HEK293 (cell line): ENCODE data around the gene TICRR.

Experiments used
- CTCF ChIA-PET: fragments of 350-600 bp; formaldehyde crosslinking; extraction: SDS; loops from one replicate; lab custom pipeline; 2021; ENCODE audit warnings: antibody characterized with exemption; lab: Yijun Ruan, JAX
- POLR2A ChIA-PET: fragments of 300-600 bp; formaldehyde crosslinking; extraction: SDS; loops from one replicate; lab custom pipeline; 2020; ENCODE audit warnings: antibody characterized with exemption, inconsistent platforms; lab: Yijun Ruan, JAX
- H3K27ac ChIP-seq: fragments of 200-500 bp; sonication (Bioruptor generic); 2 replicates; pipeline ENCODE4 v1.5.1; 2014; ENCODE audit warnings: low read depth, low read length, control low read depth, inconsistent platforms; ENCODE audit errors: extremely low read depth
- H3K36me3 ChIP-seq, 2 experiments: fragments of 200-500 bp in 1 of 2; sonication (Bioruptor generic) in 1 of 2; 1 replicate in 1 of 2; 2 replicates in 1 of 2; pipeline ENCODE4 v1.5.1; 2014 to 2017; ENCODE audit warnings: inconsistent platforms in 2 of 2, low read length in 2 of 2; ENCODE audit not compliant: control insufficient read depth in 2 of 2, insufficient read depth in 1 of 2
- H3K4me1 ChIP-seq: fragments of 200-500 bp; sonication (Bioruptor generic); 2 replicates; pipeline ENCODE4 v1.5.1; 2014; ENCODE audit warnings: mild to moderate bottlenecking, low read length, inconsistent platforms; ENCODE audit not compliant: control insufficient read depth, insufficient read depth
- H3K4me3 ChIP-seq: 2 replicates; pipeline ENCODE4 v1.5.1; 2011; ENCODE audit warnings: low read depth, mild to moderate bottlenecking, control low read depth, low read length, moderate library complexity
- H3K9me3 ChIP-seq: fragments of 200-500 bp; sonication (Bioruptor generic); 2 replicates; pipeline ENCODE4 v1.5.1; 2014; ENCODE audit warnings: low read depth, low read length, inconsistent platforms; ENCODE audit not compliant: control insufficient read depth, insufficient read depth
- CTCF ChIP-seq: fragments of 450-650 bp; formaldehyde crosslinking; IDR thresholded peaks from 2 replicates; pipeline ENCODE4 v1.5.1; 2016; ENCODE audit warnings: missing biosample characterization, missing genetic modification characterization
- MYNN ChIP-seq: fragments of 450-650 bp; formaldehyde crosslinking; IDR thresholded peaks from 2 replicates; pipeline ENCODE4 v1.5.1; 2016; ENCODE audit warnings: missing biosample characterization, missing genetic modification characterization, borderline replicate concordance
- ZBTB10 ChIP-seq: fragments of 450-650 bp; formaldehyde crosslinking; IDR thresholded peaks from 2 replicates; pipeline ENCODE4 v1.5.1; 2016; ENCODE audit warnings: missing biosample characterization, missing genetic modification characterization
- ZNF335 ChIP-seq: fragments of 450-650 bp; formaldehyde crosslinking; conservative IDR thresholded peaks from 2 replicates; pipeline ENCODE4 v1.5.1; 2016; ENCODE audit warnings: missing biosample characterization, missing genetic modification characterization
- ZNF341 ChIP-seq: fragments of 450-650 bp; formaldehyde crosslinking; IDR thresholded peaks from 2 replicates; pipeline ENCODE4; 2016; ENCODE audit warnings: low read depth, missing biosample characterization, missing genetic modification characterization
- ZNF426 ChIP-seq: fragments of 450-650 bp; formaldehyde crosslinking; IDR thresholded peaks from 2 replicates; pipeline ENCODE4 v1.5.1; 2017; ENCODE audit warnings: missing biosample characterization, missing genetic modification characterization, mild to moderate bottlenecking, inconsistent platforms, moderate library complexity
- ZNF514 ChIP-seq: fragments of 450-650 bp; formaldehyde crosslinking; IDR thresholded peaks from 2 replicates; pipeline ENCODE4 v1.5.1; 2016; ENCODE audit warnings: missing biosample characterization, missing genetic modification characterization
- ZNF518A ChIP-seq: fragments of 450-650 bp; formaldehyde crosslinking; conservative IDR thresholded peaks from 2 replicates; pipeline ENCODE4 v1.5.1; 2016; ENCODE audit warnings: low read depth, missing biosample characterization, missing genetic modification characterization
- ZNF549 ChIP-seq: fragments of 450-650 bp; IDR thresholded peaks from 2 replicates; pipeline ENCODE4 v1.5.1; 2018; ENCODE audit warnings: missing biosample characterization, missing genetic modification characterization, mild to moderate bottlenecking, inconsistent platforms, moderate library complexity
- ZNF580 ChIP-seq: fragments of 450-650 bp; formaldehyde crosslinking; IDR thresholded peaks from 2 replicates; pipeline ENCODE4 v1.5.1; 2016; ENCODE audit warnings: missing biosample characterization, missing genetic modification characterization
- ZNF585B ChIP-seq: fragments of 450-650 bp; formaldehyde crosslinking; IDR thresholded peaks from 2 replicates; pipeline ENCODE4 v1.5.1; 2016; ENCODE audit warnings: missing biosample characterization, missing genetic modification characterization
- ZNF629 ChIP-seq: fragments of 450-650 bp; formaldehyde crosslinking; IDR thresholded peaks from 2 replicates; pipeline ENCODE4 v1.5.1; 2017; ENCODE audit warnings: missing biosample characterization, missing genetic modification characterization
- ZNF777 ChIP-seq: fragments of 450-650 bp; formaldehyde crosslinking; IDR thresholded peaks from 2 replicates; pipeline ENCODE4 v1.5.1; 2017; ENCODE audit warnings: missing biosample characterization, missing genetic modification characterization, borderline replicate concordance
- ZNF830 ChIP-seq: fragments of 450-650 bp; IDR thresholded peaks from 2 replicates; pipeline ENCODE4 v1.5.0; 2018; ENCODE audit warnings: missing biosample characterization, missing genetic modification characterization, low read depth, mild to moderate bottlenecking, moderate library complexity
- ZNF837 ChIP-seq: fragments of 450-650 bp; formaldehyde crosslinking; IDR thresholded peaks from 2 replicates; pipeline ENCODE4 v1.5.1; 2016; ENCODE audit warnings: missing biosample characterization, missing genetic modification characterization

TICRR gene

GRCh38 chr15:89671687-89672086, 96.4 kb downstream of the TICRR start:
- Histone ChIP-seq H3K36me3 (no peaks in the 10 kb centered on the region), H3K4me1 (no peaks in the 10 kb centered on the region), H3K4me3 (no peak overlapping the region), H3K9me3 (no peaks in the 10 kb centered on the region), H3K27ac (no peak overlapping the region)
- TF ChIP-seq ZNF585B (tag by site-specific recombination): no peak
- no peak for TF ChIP-seq ZNF549 (tag by site-specific recombination)
- CTCF ChIA-PET: interaction anchor here (0.6 to 5.0 kb wide), 3 partner anchors 9 to 377 kb away, joined by 3 to 31 read pairs (median 6); no protein-coding TSS in a partner anchor
- POLR2A ChIA-PET: no interaction called here

- H3K4me1 ChIP-seq: no peaks in the 10 kb centered on the region
- no peaks in the 10 kb centered on the region for H3K36me3 ChIP-seq
- H3K9me3 ChIP-seq: no peaks in the 10 kb centered on the region
- POLR2A ChIA-PET: no interaction called here
- H3K4me3 ChIP-seq: no peak overlapping the region
- H3K27ac ChIP-seq: no peak overlapping the region
- peak; percentile 43; the same call in 1 of the 2 replicates for TF ChIP-seq ZNF335
- TF ChIP-seq ZBTB10 (tag by site-specific recombination): no peak
- no peak for TF ChIP-seq ZNF580 (tag by site-specific recombination)
- CTCF ChIA-PET: interaction anchor here (0.5 to 5.0 kb wide), 13 partner anchors 9 to 97 kb away, joined by 3 to 31 read pairs (median 4); partner anchors contain the start of gene TICRR
Measured at GRCh38 chr15:89672221-89673164, 97.2 kb downstream of the TICRR start.

- H3K27ac ChIP-seq: no peak overlapping the region
- no peaks in the 10 kb centered on the region for H3K4me1 ChIP-seq
- ChIA-PET POLR2A (interaction anchor here (0.8 kb wide), 1 partner anchor 98 kb away, joined by 4 read pairs; the partner anchor contains the start of gene TICRR), CTCF (interaction anchor here (0.5 to 5.0 kb wide), 13 partner anchors 8 to 98 kb away, joined by 3 to 31 read pairs (median 4); partner anchors contain the start of gene TICRR)
- H3K4me3 ChIP-seq: no peak overlapping the region
- no peaks in the 10 kb centered on the region for H3K36me3 ChIP-seq
- H3K9me3 ChIP-seq: no peaks in the 10 kb centered on the region
- TF ChIP-seq ZNF514 (tag by site-specific recombination) (no peak), ZNF341 (tag by site-specific recombination) (no peak), CTCF (peak; percentile 46), ZNF426 (tag by site-specific recombination) (no peak), ZNF629 (tag by site-specific recombination) (no peak), ZNF335 (0 out of 2 replicates have a peak, but pooled peaks have one; percentile 12), ZNF777 (no peak), ZNF518A (no peak), ZNF830 (tag by site-specific recombination) (no peak), MYNN (tag by site-specific recombination) (no peak), ZNF837 (tag by site-specific recombination) (no peak), ZBTB10 (tag by site-specific recombination) (no peak)
Measured at GRCh38 chr15:89673165-89673512, 97.9 kb downstream of the TICRR start.
